ENCODE results near the gene RBMS3. TPM values are rescaled to one million over a fixed set of nuclear protein-coding genes. Genes with fewer than 3 reads are reported as not detected.
A peak's percentile ranks its signal among the peaks of the same experiment; 100 is the strongest.
"Not testable (repeated sequence)": the region's sequence is repeated elsewhere in the genome, so short reads cannot be mapped to it uniquely, and the experiment has no call there.

Gene RBMS3
- total and polyA plus RNA-seq, 3 donors from 2014 or later = 5.6 to 36.2 (median 19.7) TPM

GRCh38 chr3:30035935-30036567 is 755.2 kb downstream of the RBMS3 start:
- DNase-seq = no peak
- H3K27ac ChIP-seq = no peak overlapping the region
- no peaks in the 10 kb centered on the region for H3K36me3 ChIP-seq (ENCODE audit: low read depth, missing control alignments)
- intact Hi-C loops (cut with DNase I; ENCODE audit: low total_unique reads) = no loop called here
- WGBS, 2 donors = 84 to 86% methylated on average over 4 of the region's 4 CpGs
- no peaks in the 10 kb centered on the region for H3K27me3 ChIP-seq
- no peak overlapping the region for H3K4me3 ChIP-seq
- H3K4me1 ChIP-seq = no peaks in the 10 kb centered on the region
- no peak for TF ChIP-seq CTCF (IDR thresholded peaks at IDR 0.05)
- no peak for TF ChIP-seq POLR2A (IDR thresholded peaks at IDR 0.05)
- no peaks in the 10 kb centered on the region for H3K9me3 ChIP-seq

- TF ChIP-seq CTCF (IDR thresholded peaks at IDR 0.05) (no peak), POLR2A (IDR thresholded peaks at IDR 0.05) (no peak)
- intact Hi-C loops (cut with DNase I; ENCODE audit: low total_unique reads) = no loop called here
- WGBS, 2 donors = 94 to 97% methylated on average over 4 of the region's 4 CpGs
- no peaks in the 10 kb centered on the region for H3K9me3 ChIP-seq
- no peaks in the 10 kb centered on the region for H3K4me1 ChIP-seq
- H3K27ac ChIP-seq = no peak overlapping the region
- no peak overlapping the region for H3K4me3 ChIP-seq
- no peaks in the 10 kb centered on the region for H3K27me3 ChIP-seq
- H3K36me3 ChIP-seq (ENCODE audit: low read depth, missing control alignments) = no peaks in the 10 kb centered on the region
- DNase-seq = no peak
Observed at GRCh38 chr3:30040126-30040525, 759.3 kb downstream of the RBMS3 start.

GRCh38 chr3:30041481-30041880 is 760.6 kb downstream of the RBMS3 start:
- H3K27ac ChIP-seq; intact Hi-C loops (cut with DNase I; ENCODE audit: low total_unique reads); H3K27me3 ChIP-seq; H3K4me1 ChIP-seq; H3K4me3 ChIP-seq; H3K9me3 ChIP-seq; DNase-seq; H3K36me3 ChIP-seq (ENCODE audit: low read depth, missing control alignments): not testable (repeated sequence)
- WGBS, 2 donors = 61 to 67% methylated on average over 3 of the region's 3 CpGs

- no peaks in the 10 kb centered on the region for H3K4me1 ChIP-seq
- 41 to 48% methylated on average over 4 of the region's 4 CpGs for WGBS, 2 donors
- intact Hi-C loops (cut with DNase I; ENCODE audit: low total_unique reads) = no loop called here
- H3K4me3 ChIP-seq = no peak overlapping the region
- H3K27ac ChIP-seq = no peak overlapping the region
- no peaks in the 10 kb centered on the region for H3K27me3 ChIP-seq
- no peaks in the 10 kb centered on the region for H3K9me3 ChIP-seq
- no peaks in the 10 kb centered on the region for H3K36me3 ChIP-seq (ENCODE audit: low read depth, missing control alignments)
- DNase-seq = peak; percentile 76
- TF ChIP-seq CTCF (IDR thresholded peaks at IDR 0.05) (peak; percentile 64 to 83 (median 72)), POLR2A (IDR thresholded peaks at IDR 0.05) (no peak)
Observed at GRCh38 chr3:30042274-30042859, 761.5 kb downstream of the RBMS3 start.

- Histone ChIP-seq H3K27ac (no peak overlapping the region), H3K4me3 (no peak overlapping the region), H3K9me3 (no peaks in the 10 kb centered on the region), H3K36me3 (ENCODE audit: low read depth, missing control alignments) (no peaks in the 10 kb centered on the region), H3K4me1 (no peaks in the 10 kb centered on the region), H3K27me3 (no peaks in the 10 kb centered on the region)
- WGBS, 2 donors = 77 to 91% methylated on average over 3 of the region's 3 CpGs
- no peak for DNase-seq
- TF ChIP-seq POLR2A (IDR thresholded peaks at IDR 0.05) (no peak), CTCF (IDR thresholded peaks at IDR 0.05) (no peak)
- intact Hi-C loops (cut with DNase I; ENCODE audit: low total_unique reads) = no loop called here
Observed at GRCh38 chr3:30042916-30043555, 762.2 kb downstream of the RBMS3 start.
